Left lobe of liver (tissue), 2 donors: Measurements from ENCODE around the gene KLF3. TPM values are rescaled to one million over a fixed set of nuclear protein-coding genes. Genes with fewer than 3 reads are reported as not detected.

ENCODE experiments used
- ATAC-seq: fragments of 200-7000 bp; cut with Tn5 transposase; one replicate; pipeline ENCODE4 v1.9.1; 2020; ENCODE audit warnings: mild to moderate bottlenecking, moderate library complexity
- DNase-seq: peaks from one replicate; pipeline ENCODE4 v3.0.0-alpha.2; 2020; ENCODE audit warnings: low spot score
- total RNA-seq: library from RNA; stranded (reverse); gene quantifications from one replicate; pipeline ENCODE4 v1.2.1, GENCODE V29; 2021
- donor health status: DM: no; HTN: no; CAD: no; lungs with moderate emphysema.
- donor health status: DM: no; HTN: yes; CAD: no.

The KLF3 gene
- total RNA-seq, 1 donor from 2014 or later, result 28.6 TPM

GRCh38 chr4:38692421-38692820 lies 28.4 kb downstream of the KLF3 start:
- no peak for ATAC-seq
- no peak for DNase-seq

- DNase-seq (no peak), ATAC-seq (no peak)
Measured at GRCh38 chr4:38693569-38693968, 29.6 kb downstream of the KLF3 start.

- DNase-seq (no peak), ATAC-seq (no peak)
Measured at GRCh38 chr4:38694330-38694729, 30.3 kb downstream of the KLF3 start.

GRCh38 chr4:38695809-38696208 lies 31.8 kb downstream of the KLF3 start:
- DNase-seq (no peak), ATAC-seq (no peak)

- DNase-seq (no peak), ATAC-seq (no peak)
Measured at GRCh38 chr4:38696697-38697096, 32.7 kb downstream of the KLF3 start.

- ATAC-seq, result no peak
- no peak for DNase-seq
Measured at GRCh38 chr4:38698176-38698575, 34.2 kb downstream of the KLF3 start.

GRCh38 chr4:38699112-38699511 lies 35.1 kb downstream of the KLF3 start:
- no peak for ATAC-seq
- no peak for DNase-seq

- DNase-seq (no peak), ATAC-seq (no peak)
Measured at GRCh38 chr4:38703635-38704034, 39.6 kb downstream of the KLF3 start.

- ATAC-seq, result no peak
Measured at GRCh38 chr4:38704622-38705154, 40.7 kb downstream of the KLF3 start.

GRCh38 chr4:38706301-38706700 lies 42.3 kb downstream of the KLF3 start:
- DNase-seq (no peak), ATAC-seq (no peak)

More at GRCh38 chr4:38704622-38705154, 40.7 kb downstream of the KLF3 start:
- no peak for DNase-seq

GRCh38 chr4:38710053-38710452 lies 46.1 kb downstream of the KLF3 start:
- no peak for ATAC-seq

GRCh38 chr4:38711066-38711465 lies 47.1 kb downstream of the KLF3 start:
- no peak for ATAC-seq
- no peak for DNase-seq

More at GRCh38 chr4:38710053-38710452, 46.1 kb downstream of the KLF3 start:
- DNase-seq, result no peak

GRCh38 chr4:38715050-38715449 lies 51.1 kb downstream of the KLF3 start:
- ATAC-seq (no peak), DNase-seq (no peak)

GRCh38 chr4:38716256-38716655 lies 52.3 kb downstream of the KLF3 start:
- ATAC-seq (no peak), DNase-seq (no peak)

- ATAC-seq, result no peak
Measured at GRCh38 chr4:38717604-38718003, 53.6 kb downstream of the KLF3 start.

GRCh38 chr4:38723114-38723513 lies 59.1 kb downstream of the KLF3 start:
- DNase-seq (no peak), ATAC-seq (no peak)

More at GRCh38 chr4:38717604-38718003, 53.6 kb downstream of the KLF3 start:
- no peak for DNase-seq

GRCh38 chr4:38723726-38724474 lies 59.9 kb downstream of the KLF3 start:
- ATAC-seq, result no peak

GRCh38 chr4:38724475-38724808 lies 60.4 kb downstream of the KLF3 start:
- ATAC-seq, result no peak
- DNase-seq, result no peak

More at GRCh38 chr4:38723726-38724474, 59.9 kb downstream of the KLF3 start:
- no peak for DNase-seq

- ATAC-seq (peak; percentile 42), DNase-seq (no peak)
Measured at GRCh38 chr4:38728631-38729141, 64.7 kb downstream of the KLF3 start.

GRCh38 chr4:38730493-38730829 lies 66.5 kb downstream of the KLF3 start:
- DNase-seq (no peak), ATAC-seq (no peak)

GRCh38 chr4:38730830-38731646 lies 67.0 kb downstream of the KLF3 start:
- DNase-seq, result peak; percentile 81
- ATAC-seq, result peak; percentile 97

- DNase-seq (no peak), ATAC-seq (no peak)
Measured at GRCh38 chr4:38733663-38734062, 69.7 kb downstream of the KLF3 start.
